Measurements from ENCODE around the gene TTC34. TPM values are rescaled to one million over a fixed set of nuclear protein-coding genes. Genes with fewer than 3 reads are reported as not detected.

TTC34 gene
- 0.10 TPM for total RNA-seq

GRCh38 chr1:2801535-2802291, at the start of gene TTC34:
Gene TTC34 (minus strand): TSS chr1:2801693. CDS start chr1:2800827, 866 bp downstream.
- peak; percentile 33 for DNase-seq

GRCh38 chr1:2850502-2850901, 49.0 kb upstream of the TTC34 start:
- no peak for DNase-seq

GRCh38 chr1:2848006-2848670, 46.6 kb upstream of the TTC34 start:
- no peak for DNase-seq

GRCh38 chr1:2847086-2847985, 45.8 kb upstream of the TTC34 start:
- no peak for DNase-seq

GRCh38 chr1:2845869-2846268, 44.4 kb upstream of the TTC34 start:
- DNase-seq: no peak

- DNase-seq: no peak
Measured at GRCh38 chr1:2840036-2840809, 38.7 kb upstream of the TTC34 start.

GRCh38 chr1:2837823-2838222, 36.3 kb upstream of the TTC34 start:
- DNase-seq: no peak

GRCh38 chr1:2837316-2837715, 35.8 kb upstream of the TTC34 start:
- DNase-seq: no peak

- no peak for DNase-seq
Measured at GRCh38 chr1:2836333-2836970, 35.0 kb upstream of the TTC34 start.

GRCh38 chr1:2835650-2836159, 34.2 kb upstream of the TTC34 start:
- no peak for DNase-seq

GRCh38 chr1:2834741-2835564, 33.5 kb upstream of the TTC34 start:
- DNase-seq: no peak

- DNase-seq: no peak
Measured at GRCh38 chr1:2834146-2834475, 32.6 kb upstream of the TTC34 start.

- DNase-seq: no peak
Measured at GRCh38 chr1:2833454-2834145, 32.1 kb upstream of the TTC34 start.

- no peak for DNase-seq
Measured at GRCh38 chr1:2832506-2833453, 31.3 kb upstream of the TTC34 start.

- no peak for DNase-seq
Measured at GRCh38 chr1:2831596-2832212, 30.2 kb upstream of the TTC34 start.

- no peak for DNase-seq
Measured at GRCh38 chr1:2830761-2831425, 29.4 kb upstream of the TTC34 start.

- DNase-seq: no peak
Measured at GRCh38 chr1:2829846-2830615, 28.5 kb upstream of the TTC34 start.

Measured in tongue (tissue), 2 donors.